GM21825 (cell line): Measurements from ENCODE around the gene PLEKHA7.
"Not testable (repeated sequence)": the region's sequence is repeated elsewhere in the genome, so short reads cannot be mapped to it uniquely, and the experiment has no call there.

Experiments
- ATAC-seq: cut with Tn5 transposase; IDR thresholded peaks from one replicate; pipeline ENCODE4 v1.9.1; 2021; ENCODE audit warnings: mild to moderate bottlenecking, moderate library complexity; ENCODE audit not compliant: unreplicated experiment

Gene PLEKHA7

DNA sequence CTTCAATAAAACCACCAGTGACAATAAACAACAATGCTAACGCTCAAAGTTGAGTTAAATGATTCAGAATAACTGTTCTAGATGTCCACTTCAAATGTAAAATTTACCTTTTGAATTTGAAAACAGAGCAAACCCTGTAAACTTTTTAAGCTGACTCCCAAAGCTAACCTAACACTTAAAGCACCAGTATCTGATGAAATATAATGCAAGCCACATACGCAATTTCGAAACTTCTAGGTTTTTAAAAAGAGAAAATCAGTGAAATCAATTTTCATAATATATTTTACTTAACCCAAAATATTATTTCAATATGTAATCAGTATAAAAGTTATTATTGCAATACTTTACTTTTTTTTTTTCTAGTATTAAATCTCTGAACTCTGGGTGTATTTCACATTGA, 71.3 kb downstream of the PLEKHA7 start:
- ATAC-seq, result no peak

DNA sequence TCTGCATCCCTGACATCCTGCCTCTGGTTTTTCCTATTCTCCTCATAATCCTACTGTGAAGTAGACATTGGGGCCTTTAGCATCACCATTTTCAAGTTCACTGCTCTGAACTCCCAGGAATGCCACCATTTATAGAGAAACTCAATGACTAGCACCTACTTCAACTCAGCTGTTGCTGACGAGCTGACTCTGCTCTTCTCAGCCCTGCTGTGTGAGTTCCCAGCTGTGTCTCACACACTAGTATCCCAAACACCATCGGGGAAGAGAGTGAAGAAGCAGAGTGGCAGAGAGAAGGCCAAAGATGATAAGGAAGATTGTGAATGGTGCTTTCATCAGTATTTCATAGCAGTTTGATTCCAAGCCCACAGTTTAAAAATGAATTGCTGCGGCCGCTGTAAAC, 71.9 kb downstream of the PLEKHA7 start:
- ATAC-seq, result no peak

- ATAC-seq, result no peak
Measured at GRCh38 chr11:16941935-16942334, 72.3 kb downstream of the PLEKHA7 start.

DNA sequence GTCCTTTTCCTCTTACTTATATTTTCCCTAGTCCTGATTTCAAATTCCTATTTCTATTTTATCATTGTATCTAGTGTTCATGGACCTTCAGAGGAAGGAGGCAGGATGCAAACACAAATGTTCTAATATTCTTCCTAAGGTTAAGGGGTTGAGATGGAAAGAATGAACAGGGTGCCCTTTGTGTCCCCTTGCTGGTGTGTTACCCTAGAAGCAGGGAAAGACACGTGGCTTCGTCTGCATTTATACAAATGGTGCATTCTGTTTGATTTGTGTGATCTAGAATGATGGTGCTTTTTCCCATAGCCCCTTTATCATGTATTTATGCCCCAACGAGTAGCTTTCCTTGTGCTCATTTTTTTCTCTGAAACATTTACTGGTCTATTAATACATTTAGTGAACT, 76.2 kb downstream of the PLEKHA7 start:
- no peak for ATAC-seq

DNA sequence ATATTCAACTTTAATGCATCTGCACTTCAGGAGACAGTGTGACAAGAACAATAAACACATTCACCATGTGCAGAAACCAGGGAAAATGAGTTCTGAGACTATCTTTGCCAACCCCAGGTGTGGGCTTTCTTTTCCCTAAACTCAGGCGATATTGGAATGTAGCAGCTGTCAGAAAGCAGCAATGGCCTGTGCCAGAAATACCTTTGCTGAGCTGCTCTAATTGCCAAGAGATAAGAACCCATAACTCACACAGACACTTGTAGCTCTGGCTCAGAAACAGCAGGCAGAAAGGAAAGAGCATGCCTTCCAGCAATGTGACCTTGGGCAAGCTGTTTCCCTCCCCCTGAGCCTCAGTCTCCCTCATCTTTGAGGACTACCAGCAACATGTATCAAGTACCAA, 77.6 kb downstream of the PLEKHA7 start:
- ATAC-seq, result no peak

GRCh38 chr11:16935518-16936302, 78.5 kb downstream of the PLEKHA7 start:
- ATAC-seq, result no peak

DNA sequence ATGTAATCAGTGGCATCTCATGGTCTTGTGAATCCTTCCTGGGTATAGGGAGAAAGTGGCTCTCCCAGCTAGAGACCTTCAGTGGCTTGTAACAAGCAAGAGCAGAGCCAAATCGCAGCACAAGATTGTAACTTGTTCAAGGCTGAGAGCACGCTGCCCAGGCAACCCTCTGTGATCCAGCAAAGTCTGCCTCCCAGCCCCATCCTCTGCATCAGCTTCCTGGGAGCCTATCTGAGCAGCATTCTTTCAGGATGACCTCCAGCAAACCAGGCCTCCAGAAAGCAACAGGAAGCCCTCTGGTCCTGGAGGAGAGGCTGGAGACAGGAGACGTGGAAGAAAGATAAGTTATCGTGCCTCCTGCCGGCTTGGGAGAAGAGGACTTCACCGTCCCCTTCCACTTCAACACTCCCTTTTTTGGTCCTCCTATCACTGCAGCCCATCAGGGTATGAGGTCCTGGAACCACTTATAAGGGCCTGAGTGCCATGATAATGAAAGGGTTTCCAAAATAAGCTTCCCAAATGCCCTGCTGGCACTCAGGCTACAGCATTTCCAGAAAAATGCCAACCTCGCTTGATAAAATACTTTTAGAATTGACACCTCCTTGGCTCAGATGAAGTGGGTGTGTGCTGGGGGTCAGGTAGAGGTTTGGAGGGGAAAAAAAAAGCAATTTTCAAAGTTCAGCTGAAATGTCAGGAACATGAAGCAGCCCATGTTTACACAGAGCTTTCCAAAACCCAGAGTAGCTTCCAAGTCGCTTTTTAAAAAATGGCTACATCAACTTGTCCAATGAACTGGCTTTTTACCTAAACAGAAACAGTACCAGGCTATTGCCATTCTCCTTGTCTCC, 80.2 kb downstream of the PLEKHA7 start:
- no peak for ATAC-seq

DNA sequence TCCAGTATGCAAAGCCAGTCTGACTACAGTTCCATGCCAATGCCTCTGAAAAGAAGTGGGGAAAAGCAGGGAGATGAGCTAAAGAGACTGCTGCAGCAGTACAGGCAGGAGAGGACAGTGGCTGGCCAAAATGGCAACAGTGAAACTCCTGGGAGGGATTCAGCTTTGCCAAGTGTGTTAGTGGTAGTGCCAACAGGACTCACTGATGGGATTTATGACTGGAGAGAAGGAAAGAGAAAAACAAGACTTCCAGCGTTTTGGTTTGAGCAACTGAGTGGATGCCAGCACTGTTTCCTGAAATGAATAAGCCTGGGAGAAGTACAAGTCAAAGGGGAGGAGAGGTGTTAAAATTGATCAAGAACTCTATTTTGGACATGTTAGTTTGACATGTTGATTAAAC, 80.9 kb downstream of the PLEKHA7 start:
- ATAC-seq, result no peak

- no peak for ATAC-seq
Measured at GRCh38 chr11:16928044-16928443, 86.2 kb downstream of the PLEKHA7 start.

- no peak for ATAC-seq
Measured at GRCh38 chr11:16926883-16927626, 87.2 kb downstream of the PLEKHA7 start.

- ATAC-seq, result peak; percentile 19
Measured at GRCh38 chr11:16925561-16926065, 88.6 kb downstream of the PLEKHA7 start.

GRCh38 chr11:16924826-16925560, 89.2 kb downstream of the PLEKHA7 start:
- ATAC-seq, result peak; percentile 3

- ATAC-seq, result peak; percentile 73
Measured at GRCh38 chr11:16924462-16924825, 89.8 kb downstream of the PLEKHA7 start.

DNA sequence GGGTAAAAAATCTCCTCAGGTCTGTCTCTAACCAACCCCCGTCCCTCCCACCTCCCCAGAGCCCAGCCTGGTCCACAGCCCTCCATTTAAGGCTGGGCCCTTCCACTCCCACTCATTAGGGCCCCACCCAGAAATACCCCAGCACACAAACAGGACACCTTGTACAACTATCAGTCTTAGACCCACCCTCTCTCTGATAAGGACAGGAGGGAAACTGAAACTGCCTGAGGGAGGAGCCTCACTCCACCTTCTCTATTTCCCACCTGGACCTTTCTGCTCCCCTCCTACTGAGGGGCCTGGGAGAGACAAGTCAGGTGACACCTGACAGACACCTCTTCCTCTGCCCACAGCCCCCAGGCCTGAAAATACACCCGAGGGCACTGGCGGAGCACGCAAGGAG, 90.2 kb downstream of the PLEKHA7 start:
- ATAC-seq, result no peak

- ATAC-seq, result no peak
Measured at GRCh38 chr11:16921668-16922067, 92.5 kb downstream of the PLEKHA7 start.

DNA sequence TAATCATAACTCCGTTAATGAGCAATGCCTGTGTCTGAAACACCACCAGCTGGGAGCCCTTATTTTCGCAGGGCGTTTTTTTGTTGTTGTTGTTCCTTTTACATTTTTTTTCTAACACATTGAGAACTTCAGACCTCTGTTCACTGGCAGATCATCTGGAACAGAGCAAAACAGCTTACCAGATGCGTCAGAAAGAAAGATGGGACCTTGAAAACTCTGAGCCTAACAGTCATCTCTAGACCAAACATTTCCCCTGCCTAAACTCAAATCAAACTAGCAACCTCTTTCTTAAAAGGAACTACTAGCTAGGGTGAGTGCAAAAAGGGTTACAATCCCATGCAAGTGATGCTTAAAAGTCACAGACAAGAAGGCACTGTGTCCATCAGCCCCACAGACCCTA, 93.2 kb downstream of the PLEKHA7 start:
- ATAC-seq, result no peak

DNA sequence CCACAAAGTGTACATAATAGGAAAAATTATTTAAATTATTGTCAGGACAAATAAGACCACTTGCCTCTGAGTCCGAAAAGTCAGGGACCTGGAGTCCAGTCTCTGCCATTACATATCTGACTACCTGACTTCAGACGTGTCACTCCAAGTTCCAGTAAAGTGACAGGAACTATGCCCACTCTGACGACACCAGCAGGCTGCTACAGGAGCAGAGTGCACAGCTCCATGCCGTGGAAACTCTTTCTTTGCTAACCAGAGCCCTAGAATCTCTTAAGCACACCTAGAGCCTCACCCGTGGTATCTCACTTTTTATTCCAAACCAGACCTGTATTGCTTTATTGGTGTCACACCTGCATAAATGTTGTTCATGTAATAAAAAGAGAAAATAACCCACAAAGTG, 93.7 kb downstream of the PLEKHA7 start:
- ATAC-seq, result no peak

GRCh38 chr11:16918543-16919182, 95.6 kb downstream of the PLEKHA7 start:
- not testable (repeated sequence) for ATAC-seq

GRCh38 chr11:16917941-16918340, 96.3 kb downstream of the PLEKHA7 start:
- no peak for ATAC-seq

GRCh38 chr11:16912692-16913111, 101.5 kb downstream of the PLEKHA7 start:
- ATAC-seq, result no peak
